Measurements from ENCODE around the gene RMRP. TPM values are rescaled to one million over a fixed set of nuclear protein-coding genes. Genes with fewer than 3 reads are reported as not detected.

RMRP gene
- total and polyA plus RNA-seq, 2 donors (not counting 1 experiment from before 2014, with no cell fraction given): 7,890 TPM; not detected in 1

GRCh38 chr9:35690614-35691333, 33.0 kb upstream of the RMRP start:
- intact Hi-C loops (cut with micrococcal nuclease): loop anchor here (1.0 kb wide), 1 partner anchor 31 kb away; no protein-coding TSS in a partner anchor
- no peak for TF ChIP-seq CTCF (IDR thresholded peaks at IDR 0.05)
- TF ChIP-seq EZH2 (IDR thresholded peaks at IDR 0.05; ENCODE audit: borderline replicate concordance, insufficient read depth, low read depth, low read length, poor library complexity, severe bottlenecking): no peak

More at GRCh38 chr9:35690614-35691333, 33.0 kb upstream of the RMRP start:
- Mint-ChIP-seq H3K27me3 (no peaks in the 10 kb centered on the region), H3K27ac (peak overlapping the region; percentile 65), H3K4me3 (peak overlapping the region; percentile 88), H3K4me1 (peaks cover 11% of the 10 kb centered on the region), H3K9me3 (ENCODE audit: insufficient read depth) (no peaks in the 10 kb centered on the region)
- ChIA-PET POLR2A (interaction anchor here (0.6 to 2.5 kb wide), 9 partner anchors 13 to 1738 kb away, joined by 3 to 11 read pairs (median 3); partner anchors contain the start of genes CA9, CCDC107, CREB3 and RMRP), CTCF (interaction anchor here (0.7 to 10.0 kb wide), 10 partner anchors 15 to 76 kb away, joined by 3 to 195 read pairs (median 6); partner anchors contain the start of genes CCDC107, CD72, CREB3 and RMRP)
- Histone ChIP-seq H3K4me1 (ENCODE audit: control insufficient read depth in 2 of 2, insufficient read depth in 2 of 2, low read length in 2 of 2) (peaks cover 3 to 17% of the 10 kb centered on the region in 2 donors), H3K36me3 (replicated peaks in 1 of 2; ENCODE audit: control extremely low read depth in 1 of 2, control insufficient read depth in 1 of 2, extremely low read depth in 1 of 2, insufficient read depth in 2 of 2, low read length in 1 of 2) (peaks cover 0 to 2% of the 10 kb centered on the region in 2 experiments), H3K9ac (ENCODE audit: low read length) (peak overlapping the region; percentile 83), H3K4me3 (ENCODE audit: control extremely low read depth in 1 of 5, extremely low read depth in 1 of 5, insufficient read depth in 1 of 5, low read depth in 2 of 5, low read length in 4 of 5) (peak overlapping the region; percentile 18 to 89 (median 67)), H3K9me3 (ENCODE audit: control extremely low read depth in 1 of 3, control insufficient read depth in 2 of 3, insufficient read depth in 1 of 3, low read length in 2 of 3) (no peaks in the 10 kb centered on the region), H3K27me3 (replicated peaks in 1 of 4; ENCODE audit: control extremely low read depth in 1 of 4, control insufficient read depth in 3 of 4, insufficient read depth in 4 of 4, low read length in 3 of 4) (no peaks in the 10 kb centered on the region), H3K27ac (ENCODE audit: low read length in 2 of 2) (peak overlapping the region in 1 of 2 donors; percentile 65), H4K20me1 (ENCODE audit: control insufficient read depth, insufficient read depth, low read length, poor library complexity, severe bottlenecking) (no peaks in the 10 kb centered on the region), H3K4me2 (replicated peaks; ENCODE audit: low read depth, low read length, poor library complexity, severe bottlenecking) (peak overlapping the region; percentile 99), H3K79me2 (ENCODE audit: control insufficient read depth, insufficient read depth, low read length) (no peaks in the 10 kb centered on the region), H2AFZ (ENCODE audit: insufficient read depth, low read depth, low read length, poor library complexity, severe bottlenecking) (peak overlapping the region; percentile 87)
- ATAC-seq (ENCODE audit: low read depth): peak; percentile 48
- WGBS (ENCODE audit: insufficient coverage): under 1% methylated on average over 45 of the region's 61 CpGs
- peak; percentile 38 for DNase-seq

Measured in B cell (primary cell).